ENCODE measurements around the gene SUCLA2.

- TF ChIP-seq CTCF (IDR thresholded peaks at IDR 0.05 in 2 of 3, conservative IDR thresholded peaks at IDR 0.05 in 1 of 3; ENCODE audit: control insufficient read depth in 2 of 3, extremely low read depth in 1 of 3, insufficient read depth in 1 of 3, low read depth in 3 of 3, low read length in 3 of 3) (no peak), POLR2A (IDR thresholded peaks at IDR 0.05; ENCODE audit: low read depth, low read length) (no peak), CBX3 (IDR thresholded peaks at IDR 0.05; ENCODE audit: borderline replicate concordance, low read depth) (no peak)
These were observed 71.9 kb downstream of the SUCLA2 start for GRCh38 chr13:47929156-47929555.

All from GM12878 (cell line).